ENCODE measurements around the gene AP1M2.

- TF ChIP-seq CTCF (conservative IDR thresholded peaks at IDR 0.05) (peak; percentile 21; the same call in 1 of the 2 replicates), ZFX (IDR thresholded peaks at IDR 0.05) (peak; percentile 53; the same call in 1 of the 2 replicates)
Measured at GRCh38 chr19:10568826-10569651, 18.1 kb downstream of the AP1M2 start, which contains the start of gene CDKN2D.

All from C4-2B (cell line).